OCI-LY3 (cell line): ENCODE measurements around the gene CELF2.

Source experiments
- H2AFZ ChIP-seq: fragments of 200-600, 300-600 bp; shearing (Covaris generic); 2 replicates; pipeline ENCODE4 v1.6.0; 2014; ENCODE audit warnings: antibody characterized with exemption, low read depth, low read length
- H3K27ac ChIP-seq: fragments of 200-600, 300-600 bp; sonication (generic); 2 replicates; pipeline ENCODE4 v1.5.1; 2014; ENCODE audit warnings: mild to moderate bottlenecking, low read length, moderate library complexity, mixed read lengths
- H3K27me3 ChIP-seq: fragments of 200-600, 300-600 bp; sonication (generic); 2 replicates; pipeline ENCODE4 v1.6.1; 2014; ENCODE audit warnings: low read depth, low read length, mixed read lengths
- H3K36me3 ChIP-seq: fragments of 200-600, 300-600 bp; sonication (generic); replicated peaks from 2 replicates; pipeline ENCODE3; 2014; ENCODE audit warnings: low read depth, low read length, mixed read lengths
- H3K4me1 ChIP-seq: fragments of 300-600, 200-600 bp; sonication (generic); 2 replicates; pipeline ENCODE4 v1.6.1; 2014; ENCODE audit warnings: low read length, mixed read lengths
- H3K4me2 ChIP-seq: fragments of 200-600, 300-600 bp; sonication (generic); 2 replicates; pipeline ENCODE4 v1.6.1; 2014; ENCODE audit warnings: low read length, mixed read lengths
- H3K4me3 ChIP-seq: fragments of 300-600, 200-600 bp; sonication (generic); 2 replicates; pipeline ENCODE4 v1.5.1; 2014; ENCODE audit warnings: antibody characterized with exemption, mild to moderate bottlenecking, low read length, moderate library complexity
- H3K79me2 ChIP-seq: fragments of 300-600, 200-600 bp; shearing (Covaris generic); 2 replicates; pipeline ENCODE4 v1.6.1; 2014; ENCODE audit warnings: mild to moderate bottlenecking, low read length, mixed read lengths
- H3K9ac ChIP-seq: fragments of 300-600, 200-600 bp; shearing (Covaris generic); 2 replicates; pipeline ENCODE4 v1.6.0; 2014; ENCODE audit warnings: mild to moderate bottlenecking, low read length, moderate library complexity
- H3K9me3 ChIP-seq: fragments of 200-600, 300-600 bp; shearing (Covaris generic); 2 replicates; pipeline ENCODE4 v1.6.1; 2014; ENCODE audit warnings: low read length, mixed read lengths; ENCODE audit not compliant: insufficient read depth
- H4K20me1 ChIP-seq: fragments of 200-600, 300-600 bp; sonication (generic); 2 replicates; pipeline ENCODE4 v1.6.1; 2016; ENCODE audit warnings: low read length, mixed read lengths; ENCODE audit not compliant: insufficient read depth
- EZH2phosphoT487 ChIP-seq: fragments of 200-600 bp; shearing (Covaris generic); IDR thresholded peaks from 2 replicates; pipeline ENCODE4 v1.6.1; 2018; ENCODE audit warnings: antibody characterized with exemption, mixed run types, low read depth
- TF ChIP-seq, protein P1 (sequence below): fragments of 200-600, 300-600 bp; sonication (generic); IDR thresholded peaks from 2 replicates; pipeline ENCODE4 v1.5.1; 2014; ENCODE audit warnings: antibody characterized with exemption, low read length, low read depth

Gene CELF2

DNA sequence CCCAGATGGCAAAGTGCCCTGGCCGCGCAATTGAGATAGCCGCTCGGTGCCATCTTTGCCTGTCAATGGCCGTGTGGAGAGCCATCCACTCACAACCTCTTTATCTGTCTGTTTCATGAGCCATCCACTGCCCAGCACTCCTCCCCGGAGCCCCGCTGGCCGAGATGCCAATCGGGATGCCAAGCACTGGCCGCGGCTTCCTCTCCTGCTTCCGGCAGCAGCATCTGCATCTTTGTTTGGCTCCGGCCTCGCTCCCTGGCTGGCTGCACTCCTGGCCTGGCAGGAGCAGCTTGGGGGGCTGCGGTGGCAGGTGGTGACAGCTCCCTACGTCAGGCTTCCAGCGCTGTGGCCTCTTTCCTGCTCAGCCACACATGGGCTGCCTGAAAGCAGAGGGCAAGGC lies 362.1 kb downstream of the CELF2 start:
- peaks cover 3% of the 10 kb centered on the region for H3K4me1 ChIP-seq
- no peak overlapping the region for H2AFZ ChIP-seq
- H3K36me3 ChIP-seq = no peaks in the 10 kb centered on the region
- H3K4me3 ChIP-seq = no peak overlapping the region
- no peaks in the 10 kb centered on the region for H3K79me2 ChIP-seq
- H3K27ac ChIP-seq = no peak overlapping the region
- H3K27me3 ChIP-seq = peaks cover 11% of the 10 kb centered on the region; the same call in 1 of the 2 replicates
- TF ChIP-seq, protein P1, sequence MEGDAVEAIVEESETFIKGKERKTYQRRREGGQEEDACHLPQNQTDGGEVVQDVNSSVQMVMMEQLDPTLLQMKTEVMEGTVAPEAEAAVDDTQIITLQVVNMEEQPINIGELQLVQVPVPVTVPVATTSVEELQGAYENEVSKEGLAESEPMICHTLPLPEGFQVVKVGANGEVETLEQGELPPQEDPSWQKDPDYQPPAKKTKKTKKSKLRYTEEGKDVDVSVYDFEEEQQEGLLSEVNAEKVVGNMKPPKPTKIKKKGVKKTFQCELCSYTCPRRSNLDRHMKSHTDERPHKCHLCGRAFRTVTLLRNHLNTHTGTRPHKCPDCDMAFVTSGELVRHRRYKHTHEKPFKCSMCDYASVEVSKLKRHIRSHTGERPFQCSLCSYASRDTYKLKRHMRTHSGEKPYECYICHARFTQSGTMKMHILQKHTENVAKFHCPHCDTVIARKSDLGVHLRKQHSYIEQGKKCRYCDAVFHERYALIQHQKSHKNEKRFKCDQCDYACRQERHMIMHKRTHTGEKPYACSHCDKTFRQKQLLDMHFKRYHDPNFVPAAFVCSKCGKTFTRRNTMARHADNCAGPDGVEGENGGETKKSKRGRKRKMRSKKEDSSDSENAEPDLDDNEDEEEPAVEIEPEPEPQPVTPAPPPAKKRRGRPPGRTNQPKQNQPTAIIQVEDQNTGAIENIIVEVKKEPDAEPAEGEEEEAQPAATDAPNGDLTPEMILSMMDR = no peak
- TF ChIP-seq EZH2phosphoT487 = no peak
- no peaks in the 10 kb centered on the region for H4K20me1 ChIP-seq
- no peak overlapping the region for H3K4me2 ChIP-seq
- no peak overlapping the region for H3K9ac ChIP-seq
- H3K9me3 ChIP-seq = no peaks in the 10 kb centered on the region

DNA sequence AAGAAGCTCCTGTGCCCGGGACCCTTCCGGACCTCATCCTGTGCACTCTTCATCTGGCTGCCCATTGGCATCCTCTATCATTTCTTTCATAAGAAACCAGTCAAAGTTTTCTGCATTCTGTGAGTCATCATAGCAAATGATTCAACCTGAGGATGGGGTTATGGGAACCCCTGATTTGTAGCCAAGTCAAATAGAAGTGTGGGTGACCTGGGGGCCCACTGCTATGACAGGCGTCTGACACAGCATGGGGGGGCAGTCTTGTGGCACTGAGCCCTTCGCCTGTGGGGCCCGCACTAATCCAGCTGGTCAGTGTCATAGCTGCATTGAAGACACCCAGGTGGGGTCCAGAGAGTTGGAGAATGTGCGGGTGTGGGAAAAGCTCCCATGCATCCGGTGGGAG lies 363.4 kb downstream of the CELF2 start:
- Histone ChIP-seq H2AFZ (no peak overlapping the region), H3K27ac (no peak overlapping the region), H3K79me2 (no peaks in the 10 kb centered on the region), H3K4me2 (no peak overlapping the region), H4K20me1 (no peaks in the 10 kb centered on the region), H3K9me3 (no peaks in the 10 kb centered on the region), H3K27me3 (peaks cover 11% of the 10 kb centered on the region; the same call in 1 of the 2 replicates), H3K36me3 (no peaks in the 10 kb centered on the region), H3K4me1 (peaks cover 8% of the 10 kb centered on the region), H3K4me3 (no peak overlapping the region), H3K9ac (no peak overlapping the region)
- TF ChIP-seq, protein P1 = no peak
- TF ChIP-seq EZH2phosphoT487 = no peak

DNA sequence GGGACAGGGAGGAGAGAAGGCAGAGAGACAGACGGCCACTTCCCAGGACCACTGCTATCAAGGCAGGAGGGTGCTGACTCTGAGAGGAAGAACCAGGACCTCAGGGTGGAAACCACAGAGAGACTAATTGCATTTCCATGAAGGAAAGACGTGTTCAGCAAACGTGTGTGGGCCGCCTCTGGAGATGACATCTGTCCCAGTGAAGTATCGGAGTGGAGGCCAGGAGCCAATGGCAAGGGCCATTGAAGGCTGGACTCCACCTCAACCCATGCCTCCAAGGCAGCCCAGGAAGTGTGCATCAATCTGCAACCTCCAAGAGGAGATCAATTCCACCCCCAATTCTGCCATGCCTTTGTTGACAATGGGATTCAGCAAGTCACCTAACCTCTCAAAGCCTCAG lies 363.8 kb downstream of the CELF2 start:
- TF ChIP-seq, protein P1 = no peak
- TF ChIP-seq EZH2phosphoT487 = no peak
- Histone ChIP-seq H3K4me3 (no peak overlapping the region), H2AFZ (no peak overlapping the region), H3K27ac (no peak overlapping the region), H3K36me3 (no peaks in the 10 kb centered on the region), H3K27me3 (peaks cover 11% of the 10 kb centered on the region; the same call in 1 of the 2 replicates), H3K4me1 (peaks cover 8% of the 10 kb centered on the region), H3K79me2 (no peaks in the 10 kb centered on the region), H3K9me3 (no peaks in the 10 kb centered on the region), H4K20me1 (no peaks in the 10 kb centered on the region), H3K9ac (no peak overlapping the region), H3K4me2 (no peak overlapping the region)

DNA sequence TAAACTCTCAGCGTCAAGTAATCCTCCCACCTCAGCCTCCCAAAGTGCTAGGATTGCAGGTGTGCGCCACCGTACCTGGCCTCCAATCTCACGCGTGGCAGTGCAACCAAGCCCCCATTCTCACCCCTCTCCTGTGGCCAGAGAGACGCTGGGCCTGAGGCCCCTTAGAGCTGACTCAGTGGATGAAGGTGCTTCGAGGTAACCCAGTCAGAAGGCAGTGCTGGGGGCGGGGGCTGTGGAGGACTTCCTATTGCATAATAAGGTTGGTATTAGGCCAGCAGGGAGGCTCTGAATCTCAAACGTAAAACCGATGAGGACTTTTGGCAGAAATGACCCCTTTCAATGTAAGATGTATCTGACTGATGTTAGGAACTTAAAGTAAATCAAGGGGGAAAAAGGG lies 364.5 kb downstream of the CELF2 start:
- H2AFZ ChIP-seq = no peak overlapping the region
- no peaks in the 10 kb centered on the region for H4K20me1 ChIP-seq
- H3K4me1 ChIP-seq = peaks cover 8% of the 10 kb centered on the region
- no peak overlapping the region for H3K4me3 ChIP-seq
- H3K4me2 ChIP-seq = no peak overlapping the region
- no peak overlapping the region for H3K9ac ChIP-seq
- peaks cover 11% of the 10 kb centered on the region; the same call in 1 of the 2 replicates for H3K27me3 ChIP-seq
- no peak overlapping the region for H3K27ac ChIP-seq
- no peaks in the 10 kb centered on the region for H3K79me2 ChIP-seq
- no peaks in the 10 kb centered on the region for H3K9me3 ChIP-seq
- no peaks in the 10 kb centered on the region for H3K36me3 ChIP-seq
- TF ChIP-seq, protein P1 = no peak
- TF ChIP-seq EZH2phosphoT487 = no peak
